ENCODE results near the gene ACSL3.
"Not testable (repeated sequence)": the region's sequence is repeated elsewhere in the genome, so short reads cannot be mapped to it uniquely, and the experiment has no call there.

ACSL3 gene

GRCh38 chr2:222976521-222977061 is 115.8 kb downstream of the ACSL3 start:
- no peak for DNase-seq (ENCODE audit: low read depth in 3 of 3)

DNA sequence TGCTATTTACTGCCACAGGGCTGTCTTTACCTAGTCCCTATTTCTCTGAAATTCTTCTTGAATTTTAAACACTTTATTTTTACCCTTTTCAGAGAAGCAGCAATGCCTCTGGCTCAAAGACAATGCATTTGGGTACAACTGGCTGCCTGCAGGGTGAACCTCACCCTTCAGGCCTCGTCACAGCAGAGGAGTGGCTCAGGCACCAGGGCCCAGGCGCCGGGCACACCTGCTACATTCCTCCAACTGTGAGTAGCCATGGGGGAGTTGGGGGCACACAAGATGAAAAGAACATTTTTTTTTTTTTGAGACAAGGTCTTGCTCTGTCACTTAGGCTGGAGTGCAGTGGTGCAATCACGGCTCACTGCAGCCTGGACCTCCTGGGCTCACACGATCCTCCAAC is 116.3 kb downstream of the ACSL3 start:
- DNase-seq (ENCODE audit: low read depth in 3 of 3): no peak

DNA sequence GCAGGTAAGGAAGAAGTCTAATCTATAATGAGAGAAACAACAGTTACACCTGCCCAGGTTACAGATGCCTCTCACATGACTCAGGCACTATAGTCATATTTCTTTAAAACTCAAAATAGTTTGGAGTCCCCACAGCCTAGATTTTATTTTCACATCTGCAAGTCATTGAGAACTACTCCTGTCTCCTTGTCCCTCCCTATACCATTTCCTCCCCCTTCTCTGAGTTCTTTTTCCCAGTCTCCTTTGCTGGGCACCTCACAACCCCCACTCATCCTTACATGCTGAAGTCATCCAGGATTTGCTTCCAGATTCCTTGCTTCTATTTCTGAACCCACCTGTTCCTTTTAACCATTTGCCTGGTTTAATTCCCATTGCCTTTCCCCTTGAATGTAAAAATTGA is 118.0 kb downstream of the ACSL3 start:
- DNase-seq (ENCODE audit: low read depth in 3 of 3): no peak

- DNase-seq (ENCODE audit: low read depth in 3 of 3): no peak
Observed at GRCh38 chr2:222979484-222979883, 118.6 kb downstream of the ACSL3 start.

DNA sequence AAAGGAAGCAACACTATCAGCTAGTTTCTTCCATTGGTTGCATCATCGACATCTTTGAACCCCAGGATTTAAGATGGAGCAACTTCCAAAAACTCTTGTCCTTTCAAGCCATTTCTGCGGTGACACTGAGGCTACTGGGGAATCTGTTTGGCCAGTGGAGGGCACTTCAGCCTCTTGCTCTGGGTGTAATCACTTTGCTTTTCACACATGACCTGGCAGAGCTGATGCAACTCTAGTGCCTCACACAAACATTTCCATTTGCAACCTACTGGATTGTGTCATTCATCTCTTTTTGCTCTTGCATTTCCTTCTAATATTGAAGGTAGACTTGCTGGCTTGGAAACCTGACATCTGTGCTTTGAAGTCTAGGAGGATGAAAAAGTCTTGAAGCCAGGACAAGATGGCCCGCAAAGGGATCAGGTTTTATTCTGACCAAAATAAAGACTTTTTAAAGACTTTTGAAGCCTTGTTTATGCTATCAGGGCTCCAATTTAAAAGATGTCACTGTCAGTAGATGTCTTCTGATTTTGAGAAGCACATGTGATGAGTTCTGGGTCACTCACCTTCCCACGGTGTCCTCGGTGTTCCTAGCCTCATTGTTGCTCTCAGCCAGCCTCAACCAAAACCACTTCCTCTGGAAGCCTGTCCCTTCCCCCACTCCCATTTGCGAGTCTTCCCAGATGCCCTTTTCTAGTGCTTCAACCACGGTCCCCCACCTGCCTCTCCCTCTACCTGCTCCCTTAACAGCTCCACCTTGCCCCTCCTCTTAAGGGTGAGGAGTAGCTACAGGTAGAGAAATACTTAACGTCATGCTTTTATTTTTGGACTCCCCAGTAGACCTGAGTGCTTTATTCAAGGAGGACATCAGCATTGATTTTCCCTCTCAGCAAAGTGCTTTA is 121.4 kb downstream of the ACSL3 start:
- no peak for DNase-seq (ENCODE audit: low read depth in 3 of 3)

DNA sequence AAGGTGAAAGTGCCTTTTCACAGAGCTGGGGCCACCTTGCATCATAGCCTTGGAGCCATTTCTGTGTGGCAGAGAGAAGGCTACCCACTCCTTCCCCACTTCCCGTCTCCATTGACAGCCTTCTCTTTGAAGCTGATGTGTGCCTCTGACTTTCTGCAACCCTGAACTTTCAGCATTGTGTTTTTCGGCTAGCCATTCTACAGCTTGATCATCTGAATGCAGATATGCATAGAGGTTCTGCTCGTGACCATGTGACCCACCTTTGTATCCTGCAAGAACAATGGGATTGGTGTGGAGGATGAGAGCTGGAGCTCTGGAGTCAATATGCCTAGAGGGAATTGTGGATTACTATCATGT is 122.1 kb downstream of the ACSL3 start:
- DNase-seq (ENCODE audit: low read depth in 3 of 3): no peak

DNA sequence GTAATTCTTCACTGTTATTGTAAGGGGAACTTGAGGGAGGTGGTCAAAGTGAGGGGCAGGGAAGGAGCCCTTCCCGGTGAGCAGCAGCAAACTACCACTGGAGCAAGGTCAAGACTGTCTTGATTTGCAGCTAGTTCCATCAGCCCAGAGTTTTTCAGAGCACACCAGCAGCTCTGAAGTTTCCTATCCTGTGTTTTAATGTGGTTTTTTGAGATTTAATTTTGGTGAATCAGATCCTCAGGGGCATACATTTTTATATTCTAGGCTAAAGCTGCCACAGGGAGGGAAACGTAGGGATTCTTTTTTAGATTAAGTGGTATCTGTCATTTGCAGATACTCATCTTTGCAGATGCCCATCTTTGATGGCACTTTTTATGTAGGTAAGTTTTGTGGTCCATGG is 124.1 kb downstream of the ACSL3 start:
- DNase-seq (ENCODE audit: low read depth in 3 of 3): no peak

GRCh38 chr2:222989431-222989830 is 128.6 kb downstream of the ACSL3 start:
- no peak for DNase-seq (ENCODE audit: low read depth in 3 of 3)

GRCh38 chr2:222990206-222990605 is 129.4 kb downstream of the ACSL3 start:
- not testable (repeated sequence) for DNase-seq (ENCODE audit: low read depth in 3 of 3)

DNA sequence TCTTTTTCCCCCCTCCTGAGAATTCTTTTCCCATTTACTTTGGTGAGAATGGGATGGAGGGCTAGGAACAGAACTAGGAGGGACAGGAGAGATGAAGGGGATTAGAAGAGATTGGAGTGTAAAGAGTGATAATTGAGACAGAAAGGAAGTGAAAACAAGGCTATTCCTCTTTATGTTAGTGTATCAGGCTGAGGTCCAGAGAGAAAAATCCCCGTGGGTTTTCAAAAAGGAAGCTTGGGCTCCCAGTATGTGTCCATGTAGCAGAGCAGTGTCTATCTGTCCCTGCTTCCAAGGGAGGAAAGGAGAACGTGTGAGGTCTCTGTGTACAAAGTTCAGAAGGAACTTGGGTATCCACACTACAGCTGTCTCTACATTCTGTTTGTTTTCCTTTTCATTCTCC is 131.3 kb downstream of the ACSL3 start:
- DNase-seq (ENCODE audit: low read depth in 3 of 3): no peak

All from stimulated activated CD4-positive, alpha-beta T cell treated with anti-CD3 and anti-CD28 coated beads, TNF-alpha, amount 100 ng/mL, for 4 hours (primary cell).